Lower leg skin (tissue), 3 donors: ENCODE results near the gene ATPAF1.

Source experiments
- POLR2A ChIP-seq, 2 donors: fragments of 450-650 bp; IDR thresholded peaks; one replicate each; pipeline ENCODE4 v1.6.1; 2016 to 2017; ENCODE audit warnings: antibody characterized with exemption in 2 of 2, mild to moderate bottlenecking in 1 of 2, moderate library complexity in 1 of 2
- TF ChIP-seq, protein P1 (sequence below), 3 donors: fragments of 450-650 bp; IDR thresholded peaks; one replicate each; pipeline ENCODE4 v1.5.1; 2016; ENCODE audit warnings: antibody characterized with exemption in 3 of 3, mild to moderate bottlenecking in 3 of 3, moderate library complexity in 2 of 3

GRCh38 chr1:46657775-46658174 lies 10.4 kb downstream of the ATPAF1 start:
- TF ChIP-seq, protein P1, sequence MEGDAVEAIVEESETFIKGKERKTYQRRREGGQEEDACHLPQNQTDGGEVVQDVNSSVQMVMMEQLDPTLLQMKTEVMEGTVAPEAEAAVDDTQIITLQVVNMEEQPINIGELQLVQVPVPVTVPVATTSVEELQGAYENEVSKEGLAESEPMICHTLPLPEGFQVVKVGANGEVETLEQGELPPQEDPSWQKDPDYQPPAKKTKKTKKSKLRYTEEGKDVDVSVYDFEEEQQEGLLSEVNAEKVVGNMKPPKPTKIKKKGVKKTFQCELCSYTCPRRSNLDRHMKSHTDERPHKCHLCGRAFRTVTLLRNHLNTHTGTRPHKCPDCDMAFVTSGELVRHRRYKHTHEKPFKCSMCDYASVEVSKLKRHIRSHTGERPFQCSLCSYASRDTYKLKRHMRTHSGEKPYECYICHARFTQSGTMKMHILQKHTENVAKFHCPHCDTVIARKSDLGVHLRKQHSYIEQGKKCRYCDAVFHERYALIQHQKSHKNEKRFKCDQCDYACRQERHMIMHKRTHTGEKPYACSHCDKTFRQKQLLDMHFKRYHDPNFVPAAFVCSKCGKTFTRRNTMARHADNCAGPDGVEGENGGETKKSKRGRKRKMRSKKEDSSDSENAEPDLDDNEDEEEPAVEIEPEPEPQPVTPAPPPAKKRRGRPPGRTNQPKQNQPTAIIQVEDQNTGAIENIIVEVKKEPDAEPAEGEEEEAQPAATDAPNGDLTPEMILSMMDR (IDR thresholded peaks at IDR 0.05), result no peak
- TF ChIP-seq POLR2A (IDR thresholded peaks at IDR 0.05), result no peak
